GM10266 (cell line): ENCODE results near the gene SYNGR1.

Experiments
- DNase-seq: peaks from one replicate; pipeline ENCODE4 v3.0.0; 2012; ENCODE audit errors: extremely low spot score
- TF ChIP-seq, protein P1 (sequence below): IDR thresholded peaks from 2 replicates; pipeline ENCODE4 v1.5.1; 2012; ENCODE audit warnings: mild to moderate bottlenecking, low read depth; ENCODE audit not compliant: control insufficient read depth, insufficient read depth; ENCODE audit errors: missing control alignments

The SYNGR1 gene, protein sequence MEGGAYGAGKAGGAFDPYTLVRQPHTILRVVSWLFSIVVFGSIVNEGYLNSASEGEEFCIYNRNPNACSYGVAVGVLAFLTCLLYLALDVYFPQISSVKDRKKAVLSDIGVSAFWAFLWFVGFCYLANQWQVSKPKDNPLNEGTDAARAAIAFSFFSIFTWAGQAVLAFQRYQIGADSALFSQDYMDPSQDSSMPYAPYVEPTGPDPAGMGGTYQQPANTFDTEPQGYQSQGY

GRCh38 chr22:39349967-39350726 lies at the start of gene SYNGR1:
Gene SYNGR1 (plus strand): TSS chr22:39349991. CDS start chr22:39350011, 20 bp downstream.
- DNase-seq: no peak
- TF ChIP-seq, protein P1, sequence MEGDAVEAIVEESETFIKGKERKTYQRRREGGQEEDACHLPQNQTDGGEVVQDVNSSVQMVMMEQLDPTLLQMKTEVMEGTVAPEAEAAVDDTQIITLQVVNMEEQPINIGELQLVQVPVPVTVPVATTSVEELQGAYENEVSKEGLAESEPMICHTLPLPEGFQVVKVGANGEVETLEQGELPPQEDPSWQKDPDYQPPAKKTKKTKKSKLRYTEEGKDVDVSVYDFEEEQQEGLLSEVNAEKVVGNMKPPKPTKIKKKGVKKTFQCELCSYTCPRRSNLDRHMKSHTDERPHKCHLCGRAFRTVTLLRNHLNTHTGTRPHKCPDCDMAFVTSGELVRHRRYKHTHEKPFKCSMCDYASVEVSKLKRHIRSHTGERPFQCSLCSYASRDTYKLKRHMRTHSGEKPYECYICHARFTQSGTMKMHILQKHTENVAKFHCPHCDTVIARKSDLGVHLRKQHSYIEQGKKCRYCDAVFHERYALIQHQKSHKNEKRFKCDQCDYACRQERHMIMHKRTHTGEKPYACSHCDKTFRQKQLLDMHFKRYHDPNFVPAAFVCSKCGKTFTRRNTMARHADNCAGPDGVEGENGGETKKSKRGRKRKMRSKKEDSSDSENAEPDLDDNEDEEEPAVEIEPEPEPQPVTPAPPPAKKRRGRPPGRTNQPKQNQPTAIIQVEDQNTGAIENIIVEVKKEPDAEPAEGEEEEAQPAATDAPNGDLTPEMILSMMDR: no peak

DNA sequence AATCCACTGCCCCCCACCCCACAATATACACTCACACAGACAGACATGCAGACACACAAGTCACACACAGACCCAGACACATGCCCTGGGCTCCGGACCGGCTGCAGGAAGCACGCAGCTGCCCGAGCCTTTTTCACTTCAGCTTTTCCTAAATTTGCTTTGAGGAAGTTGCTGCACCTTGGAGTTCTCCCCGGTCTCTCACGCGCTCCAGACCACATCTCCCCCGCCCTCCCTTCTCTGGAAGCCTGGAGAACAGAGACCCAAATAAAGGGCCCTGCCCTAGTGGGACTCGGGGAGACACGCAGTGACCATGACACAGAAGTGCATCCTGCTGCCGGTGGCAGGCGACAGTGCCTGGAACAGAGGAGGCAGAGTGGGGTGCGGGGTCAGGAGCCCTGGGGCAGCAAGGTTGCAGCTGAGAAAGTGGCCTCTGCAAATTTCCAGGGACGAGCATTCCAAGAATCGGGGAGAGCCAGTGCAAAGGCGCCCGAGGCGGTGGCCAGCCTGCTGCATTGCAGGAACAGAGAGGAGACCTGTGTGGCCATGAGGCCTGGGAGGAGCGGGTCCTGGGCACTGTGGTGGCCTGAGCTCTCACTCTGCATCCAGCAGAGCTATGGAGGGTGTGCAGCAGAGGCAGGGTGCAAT lies 49.5 kb upstream of the SYNGR1 start:
- no peak for DNase-seq
- TF ChIP-seq, protein P1: no peak

- TF ChIP-seq, protein P1: no peak
- DNase-seq: no peak
Observed at GRCh38 chr22:39301108-39301507, 48.7 kb upstream of the SYNGR1 start.

- TF ChIP-seq, protein P1: no peak
- no peak for DNase-seq
Observed at GRCh38 chr22:39301926-39302325, 47.9 kb upstream of the SYNGR1 start.

DNA sequence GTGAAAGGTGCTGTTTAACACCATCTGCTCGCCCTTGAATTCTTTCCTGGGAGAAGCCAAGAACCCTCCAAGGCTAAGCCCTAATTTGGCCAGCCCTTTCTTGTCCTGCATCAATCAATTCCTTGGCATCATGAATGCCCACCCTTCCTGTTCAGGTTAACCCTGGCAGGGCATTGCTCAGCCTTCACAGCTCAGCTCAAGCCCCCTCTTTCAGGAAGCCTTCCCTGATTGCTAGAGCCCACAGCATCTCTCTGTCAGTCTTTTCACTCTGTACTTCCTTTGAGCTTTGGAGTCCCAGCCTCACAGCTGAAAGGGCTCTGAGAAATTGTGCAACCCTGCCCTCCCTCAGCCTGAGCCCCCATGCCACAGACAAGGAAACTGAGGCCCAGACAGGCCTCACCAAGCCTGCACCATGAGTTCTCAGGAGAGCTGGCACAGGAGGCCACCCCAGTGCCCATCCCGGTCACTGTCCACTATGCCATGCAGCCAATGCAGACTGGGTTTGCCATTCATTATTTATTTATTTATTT lies 47.3 kb upstream of the SYNGR1 start:
- DNase-seq: no peak

DNA sequence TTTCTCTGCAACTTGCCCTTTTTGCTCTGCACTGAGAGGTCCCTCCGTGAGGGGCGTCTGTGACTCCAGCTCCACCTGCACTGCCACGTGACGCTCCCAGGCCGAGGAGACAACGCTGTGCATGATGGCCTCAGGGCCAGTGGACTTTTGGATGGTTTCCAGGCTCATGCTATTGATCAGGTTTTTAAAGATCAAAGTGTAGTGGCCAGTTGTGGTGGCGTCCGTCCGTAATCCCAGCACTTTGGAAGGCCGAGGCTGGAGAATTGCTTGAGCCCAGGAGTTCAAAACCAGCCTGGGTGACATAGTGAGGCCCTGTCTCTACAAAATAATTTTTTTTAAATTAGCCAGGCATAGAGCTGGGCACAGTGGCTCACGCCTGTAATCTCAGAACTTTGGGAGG lies 46.4 kb upstream of the SYNGR1 start:
- DNase-seq: no peak
- TF ChIP-seq, protein P1: no peak

More for the DNA sequence above, 47.3 kb upstream of the SYNGR1 start:
- TF ChIP-seq, protein P1: no peak
